NCI-H2029 (cell line): ENCODE measurements around the gene CCNT1.

Experiments used
- DNase-seq: peaks from one replicate; lab custom pipeline; 2025; lab: John Stamatoyannopoulos, UW

The CCNT1 gene

DNA sequence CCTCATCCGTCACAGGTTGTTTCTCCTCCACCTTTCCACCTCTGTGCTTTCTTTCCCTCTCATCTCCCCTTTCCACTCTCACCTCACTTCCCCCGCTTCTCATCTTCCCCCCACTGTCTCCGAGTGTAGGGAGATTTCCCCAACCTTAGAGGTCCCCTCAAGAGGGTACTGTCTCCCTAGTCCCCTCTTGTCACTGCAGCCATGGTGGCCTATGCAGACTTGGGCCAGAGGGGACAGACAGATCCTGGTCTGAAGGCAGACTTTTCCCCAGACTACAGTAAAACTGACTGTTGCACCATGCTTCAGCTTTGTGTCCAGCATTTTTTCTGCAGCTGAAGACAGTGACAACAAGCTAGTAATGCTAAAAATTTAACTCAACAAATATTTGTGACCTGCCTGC is 75.7 kb downstream of the CCNT1 start:
- DNase-seq, result no peak

DNA sequence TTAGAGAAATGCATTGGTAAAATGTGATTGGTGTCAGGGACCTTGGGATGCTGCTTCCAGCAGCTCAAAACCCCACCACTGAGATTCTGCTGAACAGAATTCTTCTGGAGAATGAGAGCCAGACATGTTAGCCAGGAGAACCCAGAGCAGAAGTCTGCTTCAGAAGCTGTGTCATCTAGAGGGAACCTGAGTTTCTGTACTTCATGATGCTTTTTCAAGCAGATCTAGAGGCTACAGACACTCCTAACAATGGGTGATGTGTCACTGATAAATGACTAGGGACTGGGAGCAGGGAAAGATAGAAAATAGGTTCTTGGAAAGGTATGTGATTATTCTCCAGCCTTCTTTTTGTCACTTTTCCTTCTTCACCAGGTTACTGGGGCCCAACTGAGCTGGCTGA is 76.1 kb downstream of the CCNT1 start:
- DNase-seq, result no peak
